PFSK-1 (cell line): Measurements from ENCODE around the gene VIT.

Source experiments
- FOXP2 ChIP-seq: optimal IDR thresholded peaks from 2 replicates; pipeline ENCODE3; 2011; ENCODE audit warnings: borderline replicate concordance, control low read depth, inconsistent platforms; ENCODE audit not compliant: insufficient read depth; ENCODE audit errors: extremely low read length, extremely low read depth
- POLR2AphosphoS5 ChIP-seq: IDR thresholded peaks from 2 replicates; pipeline ENCODE4 v1.6.1; 2012; ENCODE audit warnings: low read depth, mild to moderate bottlenecking, control low read depth, low read length, moderate library complexity
- REST ChIP-seq, 2 experiments: IDR thresholded peaks; 2 replicates each; pipeline versions ENCODE4 v1.6.1 to v1.8.0; 2011 to 2012; ENCODE audit warnings: low read depth in 2 of 2, low read length in 2 of 2, control low read depth in 1 of 2, inconsistent platforms in 1 of 2, mild to moderate bottlenecking in 1 of 2, moderate library complexity in 1 of 2; ENCODE audit not compliant: insufficient read depth in 1 of 2
- TAF1 ChIP-seq: IDR thresholded peaks from 2 replicates; pipeline ENCODE4 v1.6.1; 2012; ENCODE audit warnings: low read length, control low read depth, borderline replicate concordance; ENCODE audit not compliant: insufficient read depth

DNA sequence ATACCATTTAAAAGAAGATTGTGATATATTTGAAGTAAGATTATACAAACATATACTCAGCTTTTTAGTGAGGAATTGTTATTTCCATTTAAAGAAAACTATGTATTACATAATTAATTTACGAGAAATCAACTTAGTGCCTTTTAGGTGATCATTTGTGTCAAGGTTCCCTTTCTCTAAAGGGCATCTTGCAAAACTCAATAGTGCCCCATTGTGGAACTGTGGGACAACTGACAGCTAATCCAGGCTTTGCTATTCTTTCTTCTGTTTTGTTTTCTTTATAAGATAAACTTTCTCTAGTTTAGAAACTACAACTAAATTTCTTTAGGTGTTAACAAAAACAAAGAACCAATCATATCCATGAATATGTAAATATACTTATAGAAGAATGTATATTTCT lies 24.3 kb upstream of the VIT start:
- TF ChIP-seq TAF1: no peak
- TF ChIP-seq FOXP2: no peak
- no peak for TF ChIP-seq POLR2AphosphoS5
- TF ChIP-seq REST (IDR thresholded peaks at IDR 0.05; ENCODE audit: insufficient read depth in 1 of 2, low read depth in 2 of 2, low read length in 2 of 2): no peak
